Endodermal cell (in vitro differentiated cells): ENCODE measurements around the gene RDH11. TPM values are rescaled to one million over a fixed set of nuclear protein-coding genes. Genes with fewer than 3 reads are reported as not detected.

ENCODE experiments used
- DNase-seq: peaks from one replicate; pipeline ENCODE4 v3.0.0-alpha.2; 2017
- H3K27ac ChIP-seq: 2 replicates; pipeline ENCODE4 v1.5.1; 2013; ENCODE audit warnings: mild to moderate bottlenecking, low read depth, low read length, moderate library complexity
- H3K27me3 ChIP-seq: 2 replicates; pipeline ENCODE4 v1.6.1; 2013; ENCODE audit warnings: mild to moderate bottlenecking, low read length, moderate library complexity; ENCODE audit not compliant: insufficient read depth, control insufficient read depth, poor library complexity, severe bottlenecking
- H3K36me3 ChIP-seq: 2 replicates; pipeline ENCODE4 v1.7.0; 2013; ENCODE audit warnings: mild to moderate bottlenecking, low read length, moderate library complexity; ENCODE audit not compliant: control insufficient read depth, insufficient read depth
- H3K4me1 ChIP-seq: one replicate; pipeline ENCODE4 v1.7.0; 2013; ENCODE audit warnings: low read length; ENCODE audit not compliant: control insufficient read depth, insufficient read depth
- H3K4me3 ChIP-seq: 2 replicates; pipeline ENCODE4 v1.5.1; 2013; ENCODE audit warnings: mild to moderate bottlenecking, low read length, moderate library complexity
- H3K9ac ChIP-seq: 2 replicates; pipeline ENCODE4 v1.6.1; 2013; ENCODE audit warnings: mild to moderate bottlenecking, low read length, moderate library complexity; ENCODE audit not compliant: poor library complexity, severe bottlenecking; ENCODE audit errors: extremely low read depth
- H3K9me3 ChIP-seq: 2 replicates; pipeline ENCODE4 v1.6.1; 2013; ENCODE audit warnings: mild to moderate bottlenecking, low read length, moderate library complexity; ENCODE audit not compliant: control insufficient read depth
- H3K27ac Mint-ChIP-seq: 2 replicates; pipeline ENCODE4 v1.8.0; 2020; ENCODE audit warnings: mixed read lengths
- H3K27me3 Mint-ChIP-seq: 2 replicates; pipeline ENCODE4 v1.8.0; 2021; ENCODE audit warnings: mild to moderate bottlenecking, mixed read lengths; ENCODE audit not compliant: insufficient read depth
- H3K36me3 Mint-ChIP-seq: 2 replicates; pipeline ENCODE4 v1.8.0; 2020; ENCODE audit warnings: low read depth, mixed read lengths
- H3K4me1 Mint-ChIP-seq: 2 replicates; pipeline ENCODE4 v1.8.0; 2020; ENCODE audit warnings: mixed read lengths
- H3K4me3 Mint-ChIP-seq: 2 replicates; pipeline ENCODE4 v1.8.0; 2020; ENCODE audit warnings: mild to moderate bottlenecking, moderate library complexity, mixed read lengths
- H3K9me3 Mint-ChIP-seq: 2 replicates; pipeline ENCODE4 v1.8.0; 2020; ENCODE audit warnings: mild to moderate bottlenecking, mixed read lengths
- WGBS, 2 experiments: methylation state at CpG; one replicate each; pipeline versions ENCODE4 v1.1.5 to v1.1.7; 2013; ENCODE audit warnings: missing lambda C conversion rate in 2 of 2, mixed read lengths in 1 of 2; ENCODE audit not compliant: insufficient coverage in 1 of 2, insufficient read length in 1 of 2; 5-methylcytosine and 5-hydroxymethylcytosine counted together
- total RNA-seq, 2 donors: library from RNA; stranded (reverse); fragmentation: NEBNext Ultra II Directional in 1 of 2; extraction: Animal tissue kit (Norgen Biotek cat#: 25700) in 1 of 2; gene quantifications; 2 replicates in 1 of 2; 3 replicates in 1 of 2; pipeline ENCODE4 v1.2.1, GENCODE V29; 2021
- TF ChIP-seq, protein P1 (sequence below): fragments of 200-600 bp; sonication (generic); conservative IDR thresholded peaks from 2 replicates; pipeline ENCODE4 v1.5.0; 2021; ENCODE audit warnings: antibody characterized with exemption, mild to moderate bottlenecking

RDH11 gene
- total RNA-seq, 2 donors from 2014 or later = 73.5 to 75.0 TPM

- H3K9me3 ChIP-seq = no peaks in the 10 kb centered on the region
- peaks cover 7% of the 10 kb centered on the region for H3K27me3 ChIP-seq
- no peak overlapping the region for H3K4me3 Mint-ChIP-seq
- WGBS, 2 experiments = 86% methylated on average over 1 of the region's 1 CpG; no CpG with 5 or more reads in 1 of the 2 experiments
- no peak overlapping the region for H3K9ac ChIP-seq
- no peak for DNase-seq
- H3K27ac ChIP-seq = no peak overlapping the region
- peaks cover 2% of the 10 kb centered on the region for H3K36me3 ChIP-seq
- no peak overlapping the region for H3K27ac Mint-ChIP-seq
- TF ChIP-seq, protein P1, sequence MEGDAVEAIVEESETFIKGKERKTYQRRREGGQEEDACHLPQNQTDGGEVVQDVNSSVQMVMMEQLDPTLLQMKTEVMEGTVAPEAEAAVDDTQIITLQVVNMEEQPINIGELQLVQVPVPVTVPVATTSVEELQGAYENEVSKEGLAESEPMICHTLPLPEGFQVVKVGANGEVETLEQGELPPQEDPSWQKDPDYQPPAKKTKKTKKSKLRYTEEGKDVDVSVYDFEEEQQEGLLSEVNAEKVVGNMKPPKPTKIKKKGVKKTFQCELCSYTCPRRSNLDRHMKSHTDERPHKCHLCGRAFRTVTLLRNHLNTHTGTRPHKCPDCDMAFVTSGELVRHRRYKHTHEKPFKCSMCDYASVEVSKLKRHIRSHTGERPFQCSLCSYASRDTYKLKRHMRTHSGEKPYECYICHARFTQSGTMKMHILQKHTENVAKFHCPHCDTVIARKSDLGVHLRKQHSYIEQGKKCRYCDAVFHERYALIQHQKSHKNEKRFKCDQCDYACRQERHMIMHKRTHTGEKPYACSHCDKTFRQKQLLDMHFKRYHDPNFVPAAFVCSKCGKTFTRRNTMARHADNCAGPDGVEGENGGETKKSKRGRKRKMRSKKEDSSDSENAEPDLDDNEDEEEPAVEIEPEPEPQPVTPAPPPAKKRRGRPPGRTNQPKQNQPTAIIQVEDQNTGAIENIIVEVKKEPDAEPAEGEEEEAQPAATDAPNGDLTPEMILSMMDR = no peak
- no peaks in the 10 kb centered on the region for H3K9me3 Mint-ChIP-seq
- H3K36me3 Mint-ChIP-seq = peaks cover 2% of the 10 kb centered on the region
- no peak overlapping the region for H3K4me3 ChIP-seq
- peaks cover 3% of the 10 kb centered on the region for H3K4me1 ChIP-seq
- peaks cover 8% of the 10 kb centered on the region for H3K27me3 Mint-ChIP-seq
- H3K4me1 Mint-ChIP-seq = peaks cover 3% of the 10 kb centered on the region
These were observed 2.6 kb upstream of the RDH11 start for GRCh38 chr14:67698179-67698578.

DNA sequence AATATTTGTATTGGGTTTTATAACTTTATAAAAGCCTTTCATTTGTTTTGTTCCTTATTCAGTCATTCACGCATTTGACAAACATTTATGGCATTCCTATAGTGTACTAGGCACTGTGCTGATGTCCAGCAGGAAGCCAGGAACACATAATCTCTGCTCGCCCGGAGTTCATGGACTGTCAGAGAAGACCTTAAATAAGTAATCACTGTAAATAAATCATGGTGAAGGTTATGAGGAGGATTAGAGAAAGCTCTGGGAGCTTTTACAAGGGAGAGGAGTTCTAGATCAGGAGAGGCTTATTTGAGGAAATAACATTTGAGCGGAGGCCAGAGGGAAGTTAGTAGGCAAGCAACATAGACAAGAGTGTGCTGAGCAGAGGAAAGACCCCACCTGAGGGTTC lies 1.4 kb upstream of the RDH11 start:
- no peak overlapping the region for H3K27ac Mint-ChIP-seq
- H3K36me3 Mint-ChIP-seq = peaks cover 11% of the 10 kb centered on the region
- no peaks in the 10 kb centered on the region for H3K9me3 Mint-ChIP-seq
- no peak overlapping the region for H3K9ac ChIP-seq
- H3K27me3 Mint-ChIP-seq = peaks cover 8% of the 10 kb centered on the region
- no peak for DNase-seq
- peaks cover 5% of the 10 kb centered on the region for H3K4me1 Mint-ChIP-seq
- no peak overlapping the region for H3K4me3 ChIP-seq
- no peaks in the 10 kb centered on the region for H3K9me3 ChIP-seq
- H3K27me3 ChIP-seq = peaks cover 7% of the 10 kb centered on the region
- no peak overlapping the region for H3K4me3 Mint-ChIP-seq
- WGBS, 2 experiments = 95 to 100% methylated on average over 3 to 4 of the region's 4 CpGs
- H3K4me1 ChIP-seq = peaks cover 3% of the 10 kb centered on the region
- peaks cover 11% of the 10 kb centered on the region for H3K36me3 ChIP-seq
- H3K27ac ChIP-seq = no peak overlapping the region
- TF ChIP-seq, protein P1 = no peak

DNA sequence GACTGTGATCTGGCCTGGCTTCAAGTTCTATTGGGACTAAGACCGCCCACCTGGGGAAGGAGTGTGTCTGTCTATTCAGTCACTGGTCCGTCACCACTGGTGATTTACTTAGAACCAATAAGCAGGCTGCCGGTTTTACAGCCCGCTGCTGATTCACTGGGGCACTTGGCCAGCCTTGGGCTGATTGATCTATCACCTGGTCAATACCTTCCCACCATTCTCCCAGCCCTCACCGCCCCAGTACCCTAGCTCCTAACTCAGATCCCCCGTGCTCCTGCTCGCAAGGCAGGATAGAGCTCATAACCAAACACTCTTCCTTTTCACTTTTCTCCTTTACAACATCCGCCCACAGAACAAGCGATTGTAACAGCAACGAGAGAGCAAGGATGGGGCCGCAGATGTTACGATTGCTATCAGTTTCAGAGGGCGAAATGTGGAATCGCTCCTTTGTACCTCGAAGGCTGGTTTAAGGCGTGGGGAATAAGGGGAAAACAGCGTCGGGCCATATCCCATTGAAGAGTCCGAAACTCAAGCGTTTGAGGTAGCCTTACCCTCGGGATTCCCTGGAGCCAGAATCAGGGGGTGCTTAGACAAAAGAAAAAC lies 672 bp downstream of the RDH11 start:
- DNase-seq = peak; percentile 93
- peaks cover 5% of the 10 kb centered on the region for H3K4me1 Mint-ChIP-seq
- Histone ChIP-seq H3K4me1 (peaks cover 3% of the 10 kb centered on the region), H3K4me3 (peak overlapping the region; percentile 100), H3K9me3 (no peaks in the 10 kb centered on the region), H3K27me3 (peaks cover 7% of the 10 kb centered on the region), H3K36me3 (peaks cover 32% of the 10 kb centered on the region), H3K27ac (peak overlapping the region; percentile 84), H3K9ac (peak overlapping the region; percentile 86)
- TF ChIP-seq, protein P1 = no peak
- 0 to 1% methylated on average over 12 to 21 of the region's 21 CpGs for WGBS, 2 experiments
- H3K27me3 Mint-ChIP-seq = peaks cover 8% of the 10 kb centered on the region
- no peaks in the 10 kb centered on the region for H3K9me3 Mint-ChIP-seq
- peak overlapping the region; percentile 94 for H3K27ac Mint-ChIP-seq
- H3K4me3 Mint-ChIP-seq = peak overlapping the region; percentile 88
- H3K36me3 Mint-ChIP-seq = peaks cover 32% of the 10 kb centered on the region
